ENCODE measurements around the gene APOL1. TPM values are rescaled to one million over a fixed set of nuclear protein-coding genes. Genes with fewer than 3 reads are reported as not detected.
"Not testable (repeated sequence)": the region's sequence is repeated elsewhere in the genome, so short reads cannot be mapped to it uniquely, and the experiment has no call there.

APOL1 gene
- total RNA-seq, 1 donor from 2014 or later = 22.1 TPM

DNA sequence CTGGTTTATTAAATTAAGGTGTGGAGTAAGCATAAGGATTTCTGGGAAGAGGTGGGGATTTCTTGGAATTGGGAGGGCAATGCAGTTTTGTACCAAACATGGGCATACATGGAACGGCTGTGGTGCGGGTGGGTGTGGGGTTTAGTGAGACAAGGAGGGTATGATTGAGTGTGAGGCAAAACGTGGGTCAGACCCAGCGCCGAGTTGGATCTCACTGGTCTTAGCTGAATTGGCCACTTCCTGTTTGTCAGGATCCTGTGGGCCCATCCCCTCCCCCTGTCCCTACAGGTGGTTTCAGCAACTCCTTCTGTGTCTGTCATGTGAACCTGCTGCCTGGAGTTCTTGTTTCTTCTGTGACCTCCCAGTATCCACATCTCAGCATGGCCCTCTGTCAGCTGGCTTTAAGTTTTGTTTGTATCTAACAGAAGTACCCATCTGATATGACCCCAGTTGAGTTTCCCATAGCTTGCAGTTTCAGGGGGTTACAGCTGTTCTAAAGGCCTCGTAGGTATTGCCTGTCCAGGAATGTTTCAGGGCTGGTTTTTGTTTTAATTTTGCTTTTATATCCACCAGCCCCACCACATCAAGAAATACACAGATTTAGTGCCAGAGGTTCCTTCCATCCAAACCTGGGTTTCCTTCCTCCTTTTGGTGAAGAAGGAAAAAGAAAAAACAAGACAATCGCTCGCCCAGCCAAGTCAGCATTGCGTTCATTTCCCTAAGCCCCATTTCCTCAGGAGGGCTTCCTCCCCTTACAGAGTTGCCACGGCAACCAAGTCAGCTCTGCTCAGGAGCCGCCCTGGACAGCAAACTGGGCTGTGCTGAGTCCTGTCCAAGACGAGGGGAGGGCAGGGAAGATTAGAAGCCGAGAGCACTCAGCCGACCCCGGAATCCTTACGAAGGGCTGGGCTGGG lies 6.0 kb downstream of the APOL1 start:
- DNase-seq (ENCODE audit: missing footprints) = no peak
- ATAC-seq = peak; percentile 44
- intact Hi-C loops (cut with DNase I) = no loop called here

DNA sequence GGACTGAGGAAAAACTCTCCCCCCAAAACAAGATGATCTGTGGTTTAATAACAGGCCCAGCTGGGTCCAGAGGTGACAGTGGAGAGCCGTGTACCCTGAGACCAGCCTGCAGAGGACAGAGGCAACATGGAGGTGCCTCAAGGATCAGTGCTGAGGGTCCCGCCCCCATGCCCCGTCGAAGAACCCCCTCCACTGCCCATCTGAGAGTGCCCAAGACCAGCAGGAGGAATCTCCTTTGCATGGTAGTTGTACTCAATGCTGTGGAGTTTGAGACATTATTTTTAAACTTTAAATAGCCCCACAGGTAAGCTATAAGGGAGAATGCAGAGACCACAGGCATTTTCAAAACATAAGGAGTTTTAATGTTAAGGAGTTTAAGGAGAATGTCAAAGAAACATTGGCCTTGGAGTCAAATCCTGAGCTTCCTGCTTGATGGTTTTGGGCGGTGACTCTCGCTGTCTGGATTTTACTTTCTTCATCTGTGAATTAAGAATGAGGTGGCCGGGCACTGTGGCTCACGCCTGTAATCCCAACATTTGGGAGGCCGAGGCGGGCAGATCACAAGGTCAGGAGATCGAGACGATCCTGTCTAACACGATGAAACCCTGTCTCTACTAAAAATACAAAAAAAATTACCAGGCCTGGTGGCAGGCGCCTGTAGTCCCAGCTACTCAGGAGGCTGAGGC lies 6.8 kb downstream of the APOL1 start:
- DNase-seq (ENCODE audit: missing footprints) = no peak
- no peak for ATAC-seq
- intact Hi-C loops (cut with DNase I) = no loop called here

DNA sequence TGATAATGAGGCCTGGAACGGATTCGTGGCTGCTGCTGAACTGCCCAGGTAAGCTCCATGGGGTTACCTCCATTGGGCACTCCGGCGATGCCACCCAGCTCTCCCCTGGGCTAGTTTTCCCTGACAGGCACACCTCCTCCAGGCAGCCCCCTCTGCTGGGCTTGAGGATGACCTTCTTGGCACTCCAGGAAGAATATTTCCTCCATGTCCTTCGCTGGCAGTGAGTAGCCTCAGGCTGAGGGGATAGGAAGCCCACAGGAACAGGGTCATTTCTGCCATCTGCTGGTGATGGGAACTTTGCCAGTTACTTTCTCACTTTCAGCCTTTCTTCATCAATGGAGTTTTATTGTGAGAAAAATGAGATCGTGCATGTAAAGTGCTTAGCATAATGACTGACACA lies 8.7 kb downstream of the APOL1 start:
- DNase-seq (ENCODE audit: missing footprints); ATAC-seq; intact Hi-C loops (cut with DNase I): not testable (repeated sequence)

DNA sequence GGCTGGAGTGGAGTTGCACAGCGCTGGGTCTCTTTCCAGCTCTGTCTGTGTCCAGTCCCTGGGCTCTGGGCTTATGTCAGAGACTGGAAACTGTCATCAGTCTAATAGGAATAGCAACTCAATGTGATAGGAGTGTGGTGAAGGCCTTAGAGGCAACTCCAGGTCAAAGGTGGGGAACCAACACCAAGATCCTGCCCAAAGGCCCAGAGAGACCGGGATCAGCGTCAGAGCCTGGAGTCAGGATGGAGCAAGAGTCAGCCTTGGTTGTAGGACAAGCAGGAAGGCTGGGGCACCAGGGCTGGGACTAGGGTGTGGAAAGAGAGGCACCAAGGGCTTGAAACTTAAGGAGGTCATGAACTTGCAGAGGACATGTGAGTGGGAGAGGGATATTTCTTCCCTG lies 9.4 kb downstream of the APOL1 start:
- DNase-seq (ENCODE audit: missing footprints); ATAC-seq; intact Hi-C loops (cut with DNase I): not testable (repeated sequence)

DNA sequence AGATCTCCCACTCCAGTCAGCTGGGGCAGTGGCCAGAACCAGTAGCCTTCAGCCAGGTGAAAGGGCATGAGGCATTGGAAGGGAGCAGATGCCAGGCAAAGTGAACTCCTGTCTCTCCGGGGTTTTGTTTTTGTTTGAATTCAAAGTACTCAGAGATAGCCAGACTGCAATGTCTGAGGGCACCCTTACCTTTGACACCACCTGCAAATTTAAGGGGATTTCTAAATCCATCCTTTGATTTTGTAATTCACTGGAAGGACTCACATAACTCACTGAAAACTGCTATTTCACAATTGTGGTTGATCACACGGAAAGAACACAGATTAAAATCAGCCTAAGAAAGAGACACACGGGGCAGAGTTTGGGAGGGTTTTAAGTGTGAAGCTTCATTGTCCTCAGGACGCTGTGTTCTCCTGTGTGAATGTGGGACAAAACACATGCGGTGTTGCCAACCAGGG lies 10.3 kb downstream of the APOL1 start:
- ATAC-seq; intact Hi-C loops (cut with DNase I); DNase-seq (ENCODE audit: missing footprints): not testable (repeated sequence)

DNA sequence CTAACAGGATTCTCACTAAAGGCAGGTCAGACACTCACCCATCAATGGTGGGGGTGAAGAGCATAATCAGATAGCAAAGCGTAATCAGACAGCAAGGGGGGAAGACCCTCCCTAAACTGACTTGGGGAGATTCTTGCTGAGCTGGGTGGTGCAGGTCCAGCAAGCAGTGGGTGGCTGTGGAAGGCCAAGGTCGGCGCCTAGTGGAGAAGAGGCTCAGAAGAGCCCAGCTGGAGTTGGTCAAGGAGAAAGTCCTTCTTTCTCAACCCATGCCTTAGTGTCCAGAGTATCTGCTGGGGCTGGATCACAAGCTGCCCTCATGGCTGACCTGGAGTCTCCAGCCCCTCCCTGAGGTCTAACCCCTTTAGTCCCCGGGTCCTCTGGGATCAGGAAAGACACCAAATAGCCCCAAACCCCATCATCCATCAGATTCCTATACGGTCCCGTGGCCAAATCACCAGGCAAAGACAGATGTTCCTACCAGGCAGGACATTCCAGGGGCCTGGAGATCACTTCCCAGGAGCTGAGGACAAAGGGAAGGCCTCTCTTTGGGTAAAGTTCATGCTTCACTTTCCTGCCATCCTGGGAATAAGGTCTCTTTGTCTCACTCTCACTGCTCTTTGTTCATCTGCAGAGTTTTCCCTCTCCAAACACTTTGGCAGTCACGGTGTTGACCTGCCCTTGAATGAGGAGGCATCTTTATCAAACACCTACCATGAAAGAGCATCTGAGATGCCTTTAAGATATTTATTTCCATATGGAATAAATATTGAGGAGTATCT lies 11.1 kb downstream of the APOL1 start:
- intact Hi-C loops (cut with DNase I); ATAC-seq: not testable (repeated sequence)

DNA sequence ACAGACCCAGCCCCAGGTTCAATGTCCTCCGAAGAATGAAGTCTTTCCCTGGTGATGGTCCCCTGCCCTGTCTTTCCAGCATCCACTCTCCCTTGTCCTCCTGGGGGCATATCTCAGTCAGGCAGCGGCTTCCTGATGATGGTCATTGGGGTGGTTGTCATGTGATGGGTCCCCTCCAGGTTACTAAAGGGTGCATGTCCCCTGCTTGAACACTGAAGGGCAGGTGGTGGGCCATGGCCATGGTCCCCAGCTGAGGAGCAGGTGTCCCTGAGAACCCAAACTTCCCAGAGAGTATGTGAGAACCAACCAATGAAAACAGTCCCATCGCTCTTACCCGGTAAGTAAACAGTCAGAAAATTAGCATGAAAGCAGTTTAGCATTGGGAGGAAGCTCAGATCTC lies 14.1 kb downstream of the APOL1 start:
- DNase-seq (ENCODE audit: missing footprints) = no peak
- ATAC-seq = no peak
- intact Hi-C loops (cut with DNase I) = loop anchor here (5.0 kb wide), 1 partner anchor 120 kb away; no protein-coding TSS in a partner anchor

More for the DNA sequence above, 11.1 kb downstream of the APOL1 start:
- not testable (repeated sequence) for DNase-seq (ENCODE audit: missing footprints)

DNA sequence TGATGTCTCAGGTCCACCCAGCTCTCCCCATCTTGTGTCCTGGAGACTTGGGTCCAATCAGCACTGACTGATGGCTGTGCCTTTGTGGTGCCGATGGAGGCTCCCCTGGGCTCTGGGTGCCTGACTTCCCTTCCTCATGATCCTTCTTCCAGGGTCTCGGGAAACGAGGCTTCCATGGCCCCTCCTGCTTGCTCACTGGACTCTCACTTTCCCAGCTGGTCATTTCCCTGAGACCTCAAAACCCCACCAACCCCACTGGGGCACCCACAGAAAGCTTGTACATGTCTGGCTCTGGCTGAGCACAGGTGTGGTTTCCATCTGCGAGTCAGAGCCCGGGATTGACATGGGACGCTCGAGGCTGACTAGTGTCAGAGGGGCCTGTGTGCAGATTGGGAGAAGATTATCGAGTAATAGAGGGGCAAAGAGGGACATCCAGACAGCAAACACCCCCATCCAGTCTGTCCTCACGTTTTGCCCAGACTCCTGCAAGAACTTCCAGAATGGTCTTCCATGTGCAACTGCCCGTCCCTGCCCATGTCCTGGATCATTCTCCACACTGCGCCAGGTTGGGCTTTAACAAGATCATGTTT lies 15.1 kb downstream of the APOL1 start:
- ATAC-seq (no peak), DNase-seq (ENCODE audit: missing footprints) (no peak)
- intact Hi-C loops (cut with DNase I) = loop anchor here (5.0 kb wide), 1 partner anchor 121 kb away; no protein-coding TSS in a partner anchor

DNA sequence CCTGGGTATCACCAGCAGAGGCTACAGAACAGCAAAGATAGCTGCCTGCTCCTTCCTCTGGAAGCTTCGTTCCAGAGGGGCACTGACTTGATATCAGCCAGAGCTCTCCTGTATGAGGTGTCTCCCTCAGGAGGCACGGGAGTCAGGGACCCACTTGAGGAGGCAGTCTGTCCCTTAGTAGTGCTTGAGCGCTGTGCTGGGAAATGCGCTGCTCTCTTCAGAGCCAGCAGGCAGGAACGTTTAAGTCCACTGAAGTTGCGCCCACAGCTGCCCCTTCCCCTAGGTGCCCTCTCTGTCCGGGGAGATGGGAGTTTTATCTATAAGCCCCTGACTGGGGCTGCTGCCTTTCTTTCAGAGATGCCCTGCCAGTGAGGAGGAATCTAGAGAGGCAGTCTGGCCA lies 18.3 kb downstream of the APOL1 start:
- ATAC-seq; DNase-seq (ENCODE audit: missing footprints); intact Hi-C loops (cut with DNase I): not testable (repeated sequence)

DNA sequence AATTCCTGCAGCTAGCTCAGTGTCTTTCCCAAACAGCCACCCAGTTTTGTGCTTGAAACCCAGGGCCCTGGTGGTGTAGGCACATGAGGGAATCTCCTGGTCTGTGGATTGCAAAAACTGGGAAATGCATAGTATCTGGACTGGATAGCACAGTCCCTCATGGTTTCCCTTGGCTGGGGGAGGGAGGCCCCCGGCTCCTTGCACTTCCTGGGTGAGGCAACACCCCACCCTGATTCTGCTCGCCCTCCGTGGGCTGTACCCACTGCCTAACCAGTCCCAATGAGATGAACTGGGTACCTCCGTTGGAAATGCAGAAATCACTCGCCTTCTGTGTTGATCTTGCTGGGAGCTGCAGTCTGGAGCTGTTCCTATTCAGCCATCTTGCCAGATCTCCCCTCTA lies 19.0 kb downstream of the APOL1 start:
- ATAC-seq; intact Hi-C loops (cut with DNase I): not testable (repeated sequence)

DNA sequence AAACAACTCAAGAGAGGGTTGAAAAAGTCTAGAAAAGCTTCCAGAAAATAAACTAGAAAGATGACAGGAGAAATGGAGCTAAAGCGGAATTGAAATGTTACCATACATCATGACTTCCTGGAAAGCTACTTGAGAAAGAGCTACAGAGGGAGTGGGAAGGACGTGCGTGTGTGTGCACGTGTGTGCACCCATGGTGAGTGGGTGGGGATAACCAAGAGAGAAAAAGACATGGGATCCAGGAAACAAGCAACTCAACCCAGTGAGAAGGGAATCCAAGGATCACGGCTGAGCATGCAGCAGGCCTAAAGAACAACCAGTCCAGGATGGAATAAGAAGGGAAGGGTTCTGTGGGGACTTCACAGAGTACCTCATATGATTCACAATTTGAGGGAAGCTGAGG lies 21.6 kb downstream of the APOL1 start:
- no peak for ATAC-seq
- intact Hi-C loops (cut with DNase I) = no loop called here
- no peak for DNase-seq (ENCODE audit: missing footprints)

More for the DNA sequence above, 19.0 kb downstream of the APOL1 start:
- not testable (repeated sequence) for DNase-seq (ENCODE audit: missing footprints)

DNA sequence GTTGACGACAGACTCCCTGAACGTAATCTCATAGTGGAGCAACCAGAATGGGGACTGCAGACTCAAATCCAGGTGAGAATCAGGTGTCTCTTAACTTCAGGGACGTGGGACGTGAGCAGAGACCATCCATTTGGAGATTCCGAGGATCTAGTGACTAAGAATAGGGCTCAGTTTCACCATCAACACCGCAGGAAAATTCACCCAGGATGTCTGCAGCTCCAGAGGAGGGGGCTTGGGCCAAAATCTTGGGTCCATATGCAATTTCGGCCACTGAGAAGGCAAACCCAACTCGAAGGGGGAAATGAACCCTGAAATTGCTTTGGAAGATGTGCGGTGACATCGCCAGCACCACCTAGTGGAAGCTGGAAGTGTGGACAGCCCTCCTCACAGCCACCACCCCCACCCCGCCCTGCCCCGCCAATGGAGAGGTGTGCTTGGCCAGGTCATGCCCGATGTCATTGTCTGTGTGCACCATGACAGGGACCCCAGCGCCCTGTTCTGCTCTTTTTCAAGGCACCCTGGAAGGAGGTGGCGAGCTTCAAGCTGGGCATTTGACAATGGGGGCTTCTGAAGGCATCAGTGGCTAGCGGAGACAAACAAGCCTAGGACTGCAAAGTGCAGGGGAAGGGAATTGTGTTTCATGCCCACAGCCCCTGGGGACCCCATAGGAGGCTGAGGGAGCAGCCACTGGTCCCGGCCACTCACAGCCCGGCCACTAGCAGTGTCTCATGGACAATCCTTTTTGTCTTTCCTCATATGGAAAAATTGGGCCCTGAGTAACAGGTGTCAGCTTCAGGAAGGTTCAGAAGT lies 24.8 kb downstream of the APOL1 start:
- no peak for DNase-seq (ENCODE audit: missing footprints)
- intact Hi-C loops (cut with DNase I) = loop anchor here (5.0 kb wide), 1 partner anchor 80 kb away; no protein-coding TSS in a partner anchor
- peak; percentile 65 for ATAC-seq

DNA sequence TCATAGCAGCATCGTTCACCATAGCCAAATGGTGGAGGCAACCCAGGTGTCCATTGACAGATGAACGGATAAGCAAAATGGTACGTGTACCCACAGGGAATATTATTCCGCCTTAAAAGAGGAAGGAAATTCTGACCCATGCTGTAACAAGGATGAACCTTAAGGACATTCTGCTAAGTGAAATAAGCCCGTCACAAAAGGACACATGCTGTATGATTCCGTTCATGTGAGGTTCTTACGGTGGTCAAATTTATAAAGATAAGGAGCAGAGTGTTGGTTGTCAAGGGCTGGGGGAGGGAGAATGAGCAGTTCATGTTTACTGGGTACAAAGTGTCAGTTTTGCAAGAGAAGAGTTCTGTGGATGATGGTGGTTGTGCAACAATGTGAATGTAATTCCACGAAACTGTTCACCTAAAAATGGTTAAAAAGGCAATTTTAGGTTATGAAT lies 26.3 kb downstream of the APOL1 start:
- intact Hi-C loops (cut with DNase I) = loop anchor here (5.0 kb wide), 1 partner anchor 82 kb away; no protein-coding TSS in a partner anchor
- ATAC-seq = no peak

DNA sequence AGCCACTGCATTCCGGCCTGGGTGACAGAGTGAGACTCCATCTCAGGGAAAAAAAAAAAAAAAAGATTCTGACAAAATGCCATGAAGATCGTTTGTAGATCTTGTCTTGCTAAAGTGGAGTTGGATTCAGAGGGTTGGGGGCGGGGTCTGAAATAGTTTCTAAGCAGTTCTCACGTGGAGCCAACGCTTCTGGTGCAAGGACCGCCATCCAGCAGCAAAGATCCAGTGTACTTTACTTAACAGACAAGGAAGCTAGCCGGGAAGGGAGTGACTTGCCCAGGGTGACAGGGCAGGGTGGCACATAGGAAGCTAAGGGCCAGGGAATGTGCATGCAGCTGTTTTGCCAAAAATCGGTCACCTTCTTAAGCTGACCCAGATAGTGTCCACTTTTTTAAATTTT lies 27.4 kb downstream of the APOL1 start:
- DNase-seq (ENCODE audit: missing footprints) (no peak), ATAC-seq (no peak)
- intact Hi-C loops (cut with DNase I) = no loop called here

More for the DNA sequence above, 26.3 kb downstream of the APOL1 start:
- DNase-seq (ENCODE audit: missing footprints) = no peak

DNA sequence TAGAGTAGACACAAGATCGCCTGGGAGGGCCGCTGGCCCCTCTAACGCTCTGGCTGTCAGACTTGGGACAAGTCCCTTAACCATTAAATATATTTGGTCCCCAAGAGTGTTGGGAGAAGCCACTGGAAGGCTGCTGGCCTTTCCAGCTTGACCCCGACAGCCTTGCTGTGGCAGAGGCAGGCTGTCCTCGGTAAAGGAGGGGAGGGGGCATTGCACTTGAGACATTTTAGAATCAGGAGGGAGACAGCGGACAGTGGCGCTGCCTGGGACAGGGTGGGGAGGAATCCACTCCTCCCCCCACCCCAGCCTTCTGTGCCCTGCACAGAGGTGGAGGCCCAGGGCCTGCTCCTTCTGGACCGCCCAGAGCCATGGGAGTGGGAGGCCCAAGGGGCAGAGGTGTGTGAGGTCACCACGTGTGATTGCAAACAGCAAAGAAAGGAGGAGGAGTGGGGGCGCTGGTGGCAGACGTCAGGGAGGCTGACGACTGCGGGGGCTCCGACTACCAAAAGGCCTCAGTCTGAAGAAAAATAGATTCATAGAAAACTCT lies 28.9 kb downstream of the APOL1 start:
- intact Hi-C loops (cut with DNase I) = no loop called here
- DNase-seq (ENCODE audit: missing footprints) = no peak
- peak; percentile 9 for ATAC-seq

DNA sequence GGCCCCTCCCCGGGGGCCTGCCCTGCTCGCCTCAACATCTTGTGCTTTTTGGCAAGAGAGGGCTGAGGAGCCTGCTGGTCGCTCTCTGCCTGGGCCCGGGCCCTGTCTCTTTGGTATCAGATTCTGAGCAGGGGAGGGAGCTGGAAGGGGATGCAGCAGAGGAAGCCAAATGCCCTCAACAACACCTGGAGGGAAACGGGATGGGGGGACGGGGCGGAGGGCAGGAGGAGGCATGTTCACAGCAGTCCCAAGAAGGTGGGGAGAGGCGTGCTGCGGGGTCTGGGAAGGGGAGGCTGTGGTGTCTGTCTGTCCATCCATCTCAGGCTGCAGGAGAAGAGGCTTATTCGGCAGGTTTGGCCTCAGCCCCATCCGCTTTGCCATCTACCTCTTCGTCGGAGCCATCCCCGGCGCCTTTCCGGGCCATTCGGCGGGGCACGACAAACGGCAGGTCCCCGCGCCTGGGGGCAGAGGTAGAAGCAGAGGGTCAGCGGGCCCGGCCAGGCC lies 29.4 kb downstream of the APOL1 start:
- intact Hi-C loops (cut with DNase I) = no loop called here
- DNase-seq (ENCODE audit: missing footprints) = no peak
- ATAC-seq = peak; percentile 5

DNA sequence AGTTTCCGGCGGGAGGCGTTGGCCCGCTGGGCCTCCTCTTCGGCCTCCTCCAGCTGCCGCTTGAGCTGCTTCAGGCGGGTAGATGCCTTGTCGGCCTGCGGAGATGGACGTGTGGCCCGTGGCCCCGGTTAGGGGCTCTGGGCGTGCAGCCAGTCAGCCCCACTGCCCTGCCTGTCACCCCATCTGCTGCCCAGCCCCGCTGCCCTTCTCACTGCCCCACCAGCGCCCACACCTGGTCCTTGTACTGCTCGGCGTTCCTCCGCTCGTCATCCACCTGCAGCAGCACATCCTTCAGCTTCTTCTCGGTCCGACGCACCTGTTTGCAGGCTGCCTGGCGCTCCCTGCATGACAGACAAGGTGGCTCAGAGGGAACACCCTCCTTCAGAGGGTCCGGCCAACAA lies 31.2 kb downstream of the APOL1 start:
- no peak for DNase-seq (ENCODE audit: missing footprints)
- intact Hi-C loops (cut with DNase I) = no loop called here
- no peak for ATAC-seq
